NK-92 (cell line): ENCODE measurements around the gene REPS1.

Source experiments
- DNase-seq: peaks from one replicate; lab custom pipeline; 2025; ENCODE audit not compliant: unreplicated experiment; lab: John Stamatoyannopoulos, UW

Gene REPS1

DNA sequence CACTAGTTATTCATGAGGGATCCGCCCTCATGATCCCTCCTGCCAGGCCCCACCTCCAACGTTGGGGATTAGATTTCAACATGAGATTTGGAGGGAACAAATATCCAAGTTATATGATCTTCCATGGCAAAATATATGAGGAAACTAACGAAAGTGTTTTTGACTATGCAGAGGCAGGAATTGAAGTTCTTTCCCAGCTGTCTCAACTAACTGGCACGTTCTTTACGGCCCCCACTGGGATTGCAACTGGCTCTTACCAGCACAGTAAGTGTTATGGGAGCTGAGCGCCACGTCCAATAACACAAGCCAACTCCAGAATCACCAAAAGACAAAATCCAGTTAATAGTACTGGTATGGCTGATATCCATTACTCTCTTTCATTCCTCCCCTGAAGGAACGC, 125.6 kb downstream of the REPS1 start:
- no peak for DNase-seq

DNA sequence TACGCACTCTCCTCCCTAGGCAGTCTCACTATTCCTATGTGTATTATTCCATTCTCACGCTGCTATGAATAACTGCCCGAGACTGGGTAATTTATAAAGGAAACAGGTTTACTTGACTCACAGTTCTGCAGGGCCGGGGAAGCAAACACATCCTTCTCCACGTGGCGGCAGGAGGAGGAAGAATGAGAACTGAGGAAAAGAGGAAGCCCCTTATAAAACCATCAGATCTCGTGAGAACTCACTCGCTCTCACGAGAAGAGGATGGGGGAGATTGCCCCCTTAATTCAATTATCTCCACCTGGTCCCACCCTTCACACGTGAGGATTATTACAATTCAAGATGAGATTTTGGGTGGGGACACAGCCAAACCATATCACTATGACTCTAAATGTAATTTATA, 130.3 kb downstream of the REPS1 start:
- no peak for DNase-seq

DNA sequence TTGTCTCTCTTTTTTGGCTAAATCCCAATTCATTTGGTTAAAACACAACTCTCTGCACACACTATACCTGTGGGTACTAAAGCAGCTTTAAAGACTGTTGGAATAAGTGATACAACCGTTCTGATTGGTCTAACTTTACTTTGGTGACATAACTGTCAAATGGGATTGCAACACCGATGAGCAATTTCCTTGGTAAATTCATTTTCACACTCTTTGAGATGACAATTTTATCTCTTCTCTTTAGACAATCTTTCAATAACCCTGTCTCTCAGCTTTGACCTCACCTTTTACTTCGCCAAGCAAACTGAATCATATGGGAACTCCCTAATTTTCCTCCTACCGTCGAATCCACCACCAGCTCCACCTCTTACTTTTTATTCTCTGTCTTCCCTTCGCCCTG, 131.4 kb downstream of the REPS1 start:
- DNase-seq, result no peak
